Measurements from ENCODE around the gene SSX2IP. TPM values are rescaled to one million over a fixed set of nuclear protein-coding genes. Genes with fewer than 3 reads are reported as not detected.

The SSX2IP gene
- total RNA-seq, 1 donor from 2014 or later: 22.2 TPM

GRCh38 chr1:84674021-84674420 lies 16.2 kb downstream of the SSX2IP start:
- Mint-ChIP-seq H3K27me3 (no peaks in the 10 kb centered on the region), H3K4me1 (ENCODE audit: unreplicated experiment) (peaks cover 10% of the 10 kb centered on the region), H3K27ac (no peak overlapping the region), H3K9me3 (no peaks in the 10 kb centered on the region), H3K4me3 (no peak overlapping the region), H3K36me3 (peaks cover 9% of the 10 kb centered on the region)
- no peak for DNase-seq (ENCODE audit: extremely low spot score, unreplicated experiment)
- TF ChIP-seq CTCF (conservative IDR thresholded peaks at IDR 0.05): no peak

GRCh38 chr1:84672080-84672854 lies 18.0 kb downstream of the SSX2IP start:
- no peaks in the 10 kb centered on the region for H3K27me3 Mint-ChIP-seq
- no peaks in the 10 kb centered on the region for H3K9me3 Mint-ChIP-seq
- TF ChIP-seq CTCF (conservative IDR thresholded peaks at IDR 0.05): no peak
- no peak overlapping the region for H3K4me3 Mint-ChIP-seq
- peaks cover 16% of the 10 kb centered on the region for H3K36me3 Mint-ChIP-seq
- DNase-seq (ENCODE audit: extremely low spot score, unreplicated experiment): no peak
- H3K4me1 Mint-ChIP-seq (ENCODE audit: unreplicated experiment): peaks cover 10% of the 10 kb centered on the region
- H3K27ac Mint-ChIP-seq: no peak overlapping the region

GRCh38 chr1:84669831-84670230 lies 20.4 kb downstream of the SSX2IP start:
- no peak for TF ChIP-seq CTCF (conservative IDR thresholded peaks at IDR 0.05)
- H3K9me3 Mint-ChIP-seq: no peaks in the 10 kb centered on the region
- peaks cover 18% of the 10 kb centered on the region for H3K36me3 Mint-ChIP-seq
- no peak overlapping the region for H3K4me3 Mint-ChIP-seq
- no peak for DNase-seq (ENCODE audit: extremely low spot score, unreplicated experiment)
- H3K4me1 Mint-ChIP-seq (ENCODE audit: unreplicated experiment): peaks cover 10% of the 10 kb centered on the region
- H3K27me3 Mint-ChIP-seq: no peaks in the 10 kb centered on the region
- no peak overlapping the region for H3K27ac Mint-ChIP-seq

GRCh38 chr1:84668185-84668584 lies 22.1 kb downstream of the SSX2IP start:
- DNase-seq (ENCODE audit: extremely low spot score, unreplicated experiment): no peak
- no peaks in the 10 kb centered on the region for H3K27me3 Mint-ChIP-seq
- no peak overlapping the region for H3K4me3 Mint-ChIP-seq
- no peak overlapping the region for H3K27ac Mint-ChIP-seq
- H3K36me3 Mint-ChIP-seq: peaks cover 18% of the 10 kb centered on the region
- no peaks in the 10 kb centered on the region for H3K4me1 Mint-ChIP-seq (ENCODE audit: unreplicated experiment)
- peak; percentile 14 for TF ChIP-seq CTCF (conservative IDR thresholded peaks at IDR 0.05)
- H3K9me3 Mint-ChIP-seq: no peaks in the 10 kb centered on the region

GRCh38 chr1:84665703-84666317 lies 24.5 kb downstream of the SSX2IP start:
- H3K4me1 Mint-ChIP-seq (ENCODE audit: unreplicated experiment): no peaks in the 10 kb centered on the region
- TF ChIP-seq CTCF (conservative IDR thresholded peaks at IDR 0.05): no peak
- no peaks in the 10 kb centered on the region for H3K9me3 Mint-ChIP-seq

More at GRCh38 chr1:84665703-84666317, 24.5 kb downstream of the SSX2IP start:
- Mint-ChIP-seq H3K27ac (no peak overlapping the region), H3K27me3 (no peaks in the 10 kb centered on the region), H3K4me3 (no peak overlapping the region), H3K36me3 (peaks cover 18% of the 10 kb centered on the region)
- DNase-seq (ENCODE audit: extremely low spot score, unreplicated experiment): no peak

Data from type B pancreatic cell (in vitro differentiated cells).